KOPT-K1 (cell line): ENCODE data around the gene ZNF189.
A peak's percentile ranks its signal among the peaks of the same experiment; 100 is the strongest.

Source experiments
- H3K27ac ChIP-seq: fragments of 200-600 bp; sonication (generic); 2 replicates; pipeline ENCODE4 v1.5.1; 2016; ENCODE audit warnings: antibody characterized with exemption, mild to moderate bottlenecking, low read depth, low read length; ENCODE audit not compliant: poor library complexity, severe bottlenecking
- H3K36me3 ChIP-seq: fragments of 200-600 bp; sonication (generic); 2 replicates; pipeline ENCODE4 v1.5.1; 2017; ENCODE audit warnings: antibody characterized with exemption, mild to moderate bottlenecking, low read length, moderate library complexity; ENCODE audit not compliant: insufficient read depth
- H3K9me3 ChIP-seq: fragments of 200-600 bp; sonication (generic); 2 replicates; pipeline ENCODE4 v1.5.1; 2017; ENCODE audit warnings: antibody characterized with exemption, low read length, mild to moderate bottlenecking; ENCODE audit not compliant: insufficient read depth, poor library complexity, severe bottlenecking

ZNF189 gene

DNA sequence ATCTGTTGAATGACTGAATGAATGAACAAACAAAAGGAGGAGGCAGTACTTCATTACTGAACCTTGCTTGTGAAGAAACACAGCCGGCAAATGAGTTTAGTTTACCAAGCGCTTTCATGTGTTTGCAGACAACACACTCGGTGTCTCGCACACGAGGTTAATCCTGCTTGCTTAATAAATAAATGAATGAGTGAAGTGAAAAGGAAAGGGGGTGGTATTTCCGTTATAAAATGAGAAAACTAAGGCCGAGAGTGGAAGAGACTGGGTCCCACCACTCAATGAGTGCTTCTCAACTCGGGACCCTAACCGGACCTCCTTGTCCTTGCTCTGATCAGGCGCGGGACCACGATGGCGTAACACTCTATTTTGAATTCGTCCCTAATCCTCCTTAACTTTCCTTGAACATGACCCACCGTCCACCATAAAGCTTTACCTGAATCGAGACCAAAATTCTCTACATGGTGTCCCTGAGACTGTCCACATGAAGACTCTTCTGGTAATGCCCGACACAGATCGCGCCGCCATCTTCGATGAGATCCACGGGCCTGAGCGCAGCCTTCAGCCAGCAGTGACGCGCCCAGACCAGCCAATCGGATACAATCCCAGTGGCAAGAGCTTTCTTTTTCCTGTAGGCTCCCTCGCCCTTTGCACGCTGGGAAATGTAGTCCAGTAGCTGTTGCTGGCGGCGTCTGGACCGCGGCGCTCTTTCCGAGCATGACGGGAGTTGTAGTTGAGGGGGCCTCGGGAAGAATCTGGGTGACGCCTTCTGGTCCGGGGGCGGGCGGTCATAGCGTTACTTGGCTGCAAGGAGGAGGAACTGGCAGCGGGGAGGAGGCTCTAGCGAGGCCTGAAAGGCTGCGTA lies at the start of gene ZNF189, which contains the start of gene MRPL50:
TSS of gene ZNF189 (plus strand) at position 784 of the 862 bp plus-strand sequence. CDS start 306 bp downstream, outside the sequence.
TSS of gene MRPL50 (minus strand) at position 551 of the 862 bp plus-strand sequence. CDS start at position 525, 26 bp downstream.
- Histone ChIP-seq H3K9me3 (peaks cover 34% of the 10 kb centered on the region), H3K36me3 (peaks cover 59% of the 10 kb centered on the region), H3K27ac (peak within 1 kb of the TSS; percentile 74)

DNA sequence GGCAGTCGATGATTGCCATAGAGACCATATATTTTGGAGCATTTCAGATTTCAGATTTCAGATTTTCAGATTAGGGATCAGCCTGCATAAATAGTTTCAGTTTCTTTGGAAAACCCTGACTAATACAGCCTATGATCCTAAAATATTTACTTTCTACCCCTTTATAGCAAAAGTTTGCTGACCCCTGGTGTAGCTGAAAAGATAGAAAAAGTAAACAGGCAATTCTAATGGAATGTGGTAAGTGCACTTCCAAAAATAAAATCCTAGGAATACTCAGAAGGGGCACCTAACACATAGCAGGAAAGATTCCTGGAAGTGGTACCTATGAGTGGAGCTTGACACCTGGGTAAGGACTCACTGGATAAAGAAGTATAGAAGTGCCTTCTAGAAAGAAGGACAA lies 48.4 kb upstream of the ZNF189 start:
- H3K27ac ChIP-seq, result no peak overlapping the region
- H3K9me3 ChIP-seq, result no peaks in the 10 kb centered on the region
- H3K36me3 ChIP-seq, result no peaks in the 10 kb centered on the region

DNA sequence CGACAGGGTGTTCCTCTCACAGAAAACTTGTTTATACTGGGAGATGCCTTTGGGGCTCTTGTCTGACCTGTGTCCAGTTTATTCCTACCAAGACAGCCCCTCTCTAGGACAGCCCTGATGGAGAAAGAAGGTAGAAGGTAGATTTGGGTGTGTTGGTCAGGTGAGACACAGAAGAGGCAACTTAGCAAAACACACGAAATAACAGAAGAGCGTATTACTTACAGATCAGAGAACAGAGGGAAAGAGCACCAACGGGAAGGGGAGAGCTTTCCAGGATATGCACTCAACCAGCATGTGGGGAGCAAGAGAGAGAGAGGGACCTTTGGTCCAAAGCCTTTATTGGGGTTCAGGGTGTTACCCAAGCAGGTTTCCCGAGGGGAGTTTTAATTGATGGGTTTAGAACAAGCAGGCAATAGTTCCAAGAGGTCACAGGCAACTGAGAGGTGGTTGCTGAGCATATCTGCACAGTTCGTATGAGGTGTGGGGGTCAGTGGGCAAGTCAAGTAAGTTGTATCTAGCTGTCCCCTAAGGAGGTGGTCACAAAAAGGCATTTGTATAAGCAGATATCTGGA lies 45.7 kb upstream of the ZNF189 start:
- H3K9me3 ChIP-seq, result no peaks in the 10 kb centered on the region
- H3K27ac ChIP-seq, result no peak overlapping the region
- H3K36me3 ChIP-seq, result no peaks in the 10 kb centered on the region

DNA sequence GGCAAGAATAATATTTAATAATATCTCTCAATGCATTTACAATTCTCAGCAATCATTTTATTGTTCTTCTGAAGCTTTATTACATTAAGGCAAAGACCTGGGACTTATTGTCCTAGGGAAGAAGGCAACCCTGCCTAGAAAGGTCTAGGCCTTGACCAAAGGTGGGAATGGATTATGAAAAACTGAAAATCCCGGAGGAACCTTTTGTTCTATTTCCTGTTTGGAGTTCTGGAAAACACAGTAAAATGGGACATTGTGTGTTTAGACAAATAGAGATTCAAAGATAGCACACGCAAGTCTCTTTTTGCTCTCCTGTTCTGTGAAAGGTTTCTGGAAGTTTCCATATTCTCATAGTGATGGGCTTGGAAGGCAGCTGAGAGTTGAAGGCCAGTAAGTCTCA lies 45.0 kb upstream of the ZNF189 start:
- Histone ChIP-seq H3K9me3 (no peaks in the 10 kb centered on the region), H3K27ac (no peak overlapping the region), H3K36me3 (no peaks in the 10 kb centered on the region)

DNA sequence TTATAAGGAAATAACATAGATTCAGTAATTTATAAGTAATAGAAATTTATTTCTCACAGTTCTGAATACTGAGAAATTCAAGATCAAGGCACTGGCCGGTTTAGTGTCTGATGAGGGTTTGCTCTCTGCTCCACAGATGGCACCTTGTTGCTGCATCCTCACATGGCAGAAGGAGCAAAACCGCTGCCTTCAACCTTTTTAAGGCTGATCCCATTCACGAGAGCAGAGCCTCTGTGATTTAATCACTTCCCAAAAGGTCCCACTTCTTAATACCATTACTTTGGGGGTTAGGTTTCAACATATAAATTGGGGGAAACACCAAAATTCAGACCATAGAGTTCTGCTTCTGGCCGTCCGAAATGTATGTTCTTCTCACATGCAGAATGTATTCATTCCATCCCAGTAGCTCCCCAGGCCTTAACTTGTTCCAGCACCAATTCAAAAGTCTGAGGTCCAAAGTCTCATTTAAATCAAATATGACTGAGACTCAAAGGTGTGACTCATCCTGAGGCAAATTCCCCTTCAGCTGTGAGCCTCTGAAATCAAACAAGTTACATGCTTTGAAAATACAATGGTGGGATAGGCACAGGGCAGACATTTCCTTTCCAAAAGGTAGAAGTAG lies 44.4 kb upstream of the ZNF189 start:
- Histone ChIP-seq H3K27ac (no peak overlapping the region), H3K36me3 (no peaks in the 10 kb centered on the region), H3K9me3 (no peaks in the 10 kb centered on the region)

DNA sequence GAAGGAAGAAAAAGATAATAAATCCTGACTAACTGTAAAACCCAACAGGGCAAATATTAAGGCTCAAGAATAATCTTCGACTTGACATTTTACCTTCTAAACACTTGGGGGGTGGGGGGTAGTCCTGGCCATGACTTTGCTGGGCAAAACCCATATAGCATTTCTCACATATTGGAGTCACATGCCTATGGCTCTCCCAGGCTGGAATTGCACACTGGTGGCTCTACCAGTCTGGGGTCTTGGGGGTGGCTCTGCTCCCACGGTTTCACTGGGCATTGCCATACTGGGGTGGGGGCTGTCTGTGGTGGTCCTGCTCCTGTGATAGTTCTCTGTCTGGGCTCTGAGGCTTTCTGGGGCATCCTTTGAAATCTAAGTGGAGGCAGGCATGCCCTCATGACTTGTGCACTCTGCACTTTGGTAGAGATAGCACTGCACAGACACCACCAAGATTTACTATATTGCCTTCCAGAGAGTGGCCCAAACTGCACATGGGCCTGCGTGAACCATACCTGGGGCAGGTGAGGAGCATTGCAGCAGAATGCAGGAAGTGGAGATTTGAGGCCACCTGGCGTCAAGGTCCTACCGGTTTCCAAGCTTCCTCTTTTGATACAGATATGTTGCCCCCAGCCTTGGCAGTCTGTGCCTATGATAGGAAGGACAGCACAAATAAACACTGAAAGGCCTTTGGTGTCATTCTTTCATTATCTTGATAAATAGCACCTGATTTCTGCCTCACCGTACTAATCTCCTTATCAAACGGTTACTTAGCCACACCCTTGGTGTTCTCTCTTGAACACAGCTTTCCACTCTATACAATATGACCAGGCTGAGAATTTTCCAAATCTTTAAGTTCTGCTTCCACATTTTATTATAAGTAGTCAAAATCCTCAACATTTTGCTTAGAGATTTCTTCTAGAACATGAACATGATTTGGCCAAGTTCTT lies 43.6 kb upstream of the ZNF189 start:
- Histone ChIP-seq H3K9me3 (no peaks in the 10 kb centered on the region), H3K27ac (no peak overlapping the region), H3K36me3 (no peaks in the 10 kb centered on the region)

DNA sequence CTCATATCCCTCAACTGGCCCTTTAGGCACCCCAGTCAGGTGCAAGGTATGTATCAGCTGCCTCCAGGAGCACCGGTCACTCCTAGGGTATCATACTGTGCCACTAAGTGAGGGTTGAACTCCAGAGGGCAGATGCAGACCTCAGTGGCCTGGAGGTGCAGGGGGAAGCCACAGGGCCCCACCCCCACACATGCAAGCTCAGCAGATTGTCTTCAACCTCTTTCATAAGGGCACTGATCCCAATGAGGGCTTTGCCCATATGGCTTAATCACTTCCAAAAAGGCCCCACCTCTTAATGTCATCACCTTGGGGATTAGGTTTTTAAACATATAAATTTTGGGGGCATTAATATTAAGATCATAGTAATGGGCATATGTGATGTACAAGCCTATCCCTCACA lies 42.0 kb upstream of the ZNF189 start:
- Histone ChIP-seq H3K36me3 (no peaks in the 10 kb centered on the region), H3K9me3 (no peaks in the 10 kb centered on the region), H3K27ac (no peak overlapping the region)

DNA sequence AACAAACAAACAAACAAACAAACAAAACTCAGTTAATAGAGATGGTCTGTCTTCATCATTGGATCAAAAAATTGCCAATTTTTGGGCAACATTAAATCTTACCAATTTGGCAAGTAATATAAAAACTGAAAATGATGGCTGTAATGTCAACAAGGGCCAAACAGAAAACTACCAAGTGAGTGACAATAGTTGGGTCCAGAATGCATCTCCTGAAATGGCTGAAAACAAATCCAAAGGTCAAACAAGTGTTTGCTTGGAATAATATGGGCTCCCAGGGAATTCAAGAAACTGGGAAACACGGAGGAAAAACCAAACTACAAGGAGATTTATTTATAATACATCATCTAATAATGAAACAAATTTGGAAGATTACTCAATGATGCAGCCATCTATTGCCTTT lies 39.0 kb upstream of the ZNF189 start:
- no peak overlapping the region for H3K27ac ChIP-seq

DNA sequence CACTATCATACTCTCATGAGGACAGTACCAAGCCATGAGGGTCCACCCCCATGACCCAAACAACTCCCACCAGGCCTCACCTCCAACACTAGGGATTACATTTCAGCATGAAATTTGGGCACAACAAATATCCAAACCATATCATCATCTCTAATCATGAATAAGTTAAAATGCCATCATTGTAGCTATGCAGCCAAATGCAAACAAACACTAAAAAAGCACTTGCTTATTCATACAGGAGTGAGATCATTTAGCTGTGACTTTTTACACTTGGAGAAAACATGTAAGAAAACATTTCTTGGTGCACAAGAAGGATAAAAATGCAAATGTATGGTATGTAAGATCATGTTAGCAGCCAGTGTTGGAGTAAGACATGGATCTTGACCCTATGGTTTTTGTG lies 38.0 kb upstream of the ZNF189 start:
- H3K27ac ChIP-seq, result no peak overlapping the region
- no peaks in the 10 kb centered on the region for H3K9me3 ChIP-seq
- H3K36me3 ChIP-seq, result no peaks in the 10 kb centered on the region

More for the DNA sequence above, 39.0 kb upstream of the ZNF189 start:
- Histone ChIP-seq H3K36me3 (no peaks in the 10 kb centered on the region), H3K9me3 (no peaks in the 10 kb centered on the region)

DNA sequence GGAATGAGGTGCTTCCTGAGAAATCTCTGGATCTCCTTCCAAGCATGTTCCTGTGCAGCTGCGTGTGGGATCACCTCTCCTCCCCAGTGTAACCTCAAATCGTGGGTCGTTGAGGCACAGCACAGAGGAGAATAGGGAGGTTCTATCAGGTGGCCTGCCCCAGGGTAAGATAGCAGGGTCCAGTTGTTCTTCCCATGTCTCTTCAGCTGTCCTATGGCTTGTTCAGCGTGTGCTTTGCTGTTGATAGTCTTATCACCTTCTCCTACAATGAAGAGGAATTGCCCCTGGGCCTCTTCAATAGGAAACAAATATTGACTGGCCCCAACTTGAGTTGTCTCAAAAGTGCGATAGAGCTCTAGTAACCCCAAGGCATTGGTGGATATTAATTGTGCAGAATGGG lies 36.2 kb upstream of the ZNF189 start:
- Histone ChIP-seq H3K36me3 (no peaks in the 10 kb centered on the region), H3K27ac (no peak overlapping the region), H3K9me3 (no peaks in the 10 kb centered on the region)

DNA sequence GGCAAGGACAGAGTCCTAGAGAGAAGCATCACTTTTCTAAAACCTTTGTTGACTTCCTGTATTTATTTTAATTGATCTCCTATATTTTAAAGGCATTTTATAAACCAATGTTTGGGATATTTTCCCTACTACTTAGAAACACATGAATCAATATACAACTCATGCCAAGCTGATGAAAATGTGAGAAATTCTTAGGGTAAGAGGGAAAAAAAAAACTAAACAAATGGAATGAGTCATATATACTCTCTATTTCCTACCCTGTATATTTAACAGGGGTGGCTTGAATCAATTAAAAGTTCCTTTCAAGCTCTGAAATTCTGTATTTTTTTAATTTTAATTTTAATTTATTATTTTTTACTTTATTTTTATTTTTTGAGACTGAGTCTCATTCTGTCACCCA lies 33.5 kb upstream of the ZNF189 start:
- Histone ChIP-seq H3K27ac (no peak overlapping the region), H3K9me3 (no peaks in the 10 kb centered on the region), H3K36me3 (no peaks in the 10 kb centered on the region)

DNA sequence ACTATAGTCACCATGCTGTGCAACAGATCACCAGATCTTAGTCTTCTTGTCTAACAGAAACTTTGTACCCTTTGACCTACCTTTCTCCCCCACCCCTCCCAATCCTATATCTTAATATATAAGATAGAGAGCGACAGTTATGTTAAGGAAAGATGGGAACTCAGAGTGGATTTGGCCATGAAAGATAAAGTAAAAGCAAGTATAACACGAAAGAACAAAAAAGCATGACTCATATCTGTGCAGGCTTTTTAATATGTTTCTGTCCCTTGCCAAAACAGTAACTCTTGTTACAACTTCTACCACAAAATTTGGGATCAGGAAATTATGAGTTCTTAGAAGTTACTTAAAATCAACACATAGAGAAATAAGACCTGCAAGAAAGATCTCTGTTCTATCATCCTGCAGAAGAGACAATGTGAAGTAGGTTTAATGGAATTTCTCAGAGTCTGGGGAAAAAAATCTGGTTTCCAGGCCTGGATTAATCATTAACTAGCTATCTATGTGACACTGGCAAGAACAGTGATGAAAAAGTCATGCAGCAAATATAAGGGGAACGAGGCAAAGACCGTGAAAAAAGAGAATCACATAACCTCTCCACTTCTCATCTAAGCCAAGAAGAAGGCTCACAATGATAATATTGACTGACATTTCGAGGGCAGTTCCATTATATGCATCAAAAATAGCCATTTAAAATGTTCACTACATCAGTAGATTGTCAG lies 32.5 kb upstream of the ZNF189 start:
- Histone ChIP-seq H3K36me3 (no peaks in the 10 kb centered on the region), H3K27ac (no peak overlapping the region), H3K9me3 (no peaks in the 10 kb centered on the region)

DNA sequence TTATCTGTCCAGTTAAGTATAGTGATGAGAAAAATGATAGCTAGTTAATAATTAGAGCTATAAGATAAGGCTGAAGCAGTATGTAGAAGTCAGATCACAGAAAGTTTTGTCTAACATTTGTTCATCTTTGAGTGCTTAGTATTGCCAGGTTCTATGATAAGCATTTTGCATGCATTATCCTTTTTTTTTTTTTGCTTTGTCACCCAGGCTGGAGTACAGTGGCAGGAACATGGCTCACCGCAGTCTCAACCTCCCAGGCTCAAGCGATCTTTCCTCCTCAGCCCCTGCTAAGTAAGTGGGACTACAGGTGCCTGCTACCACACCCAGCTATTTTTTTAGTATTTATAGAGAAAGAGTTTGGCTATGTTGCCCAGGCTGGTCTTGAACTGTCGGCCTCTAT lies 31.3 kb upstream of the ZNF189 start:
- no peaks in the 10 kb centered on the region for H3K9me3 ChIP-seq
- no peaks in the 10 kb centered on the region for H3K36me3 ChIP-seq
- H3K27ac ChIP-seq, result no peak overlapping the region

DNA sequence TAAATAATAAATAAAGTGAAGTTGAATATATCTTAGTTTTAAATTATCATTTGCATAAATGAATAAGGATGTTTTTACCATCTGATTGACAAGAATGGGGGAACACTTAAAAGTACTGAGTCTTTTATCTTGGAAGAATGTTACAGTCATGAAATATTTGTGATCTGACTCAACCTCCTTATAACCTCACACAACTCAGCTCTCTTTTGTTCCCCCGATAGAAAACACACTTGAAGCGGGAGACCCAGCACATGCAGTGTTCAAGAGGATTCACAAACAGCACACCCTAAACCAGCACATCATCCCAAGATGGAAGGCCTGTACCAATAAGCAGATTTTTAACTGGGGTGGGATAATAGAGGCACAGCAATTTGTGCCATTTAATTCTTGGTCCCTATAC lies 29.4 kb upstream of the ZNF189 start:
- H3K9me3 ChIP-seq, result no peaks in the 10 kb centered on the region
- no peaks in the 10 kb centered on the region for H3K36me3 ChIP-seq
- no peak overlapping the region for H3K27ac ChIP-seq
